ENCODE measurements around the gene KRTAP10-5.

The KRTAP10-5 gene

DNA sequence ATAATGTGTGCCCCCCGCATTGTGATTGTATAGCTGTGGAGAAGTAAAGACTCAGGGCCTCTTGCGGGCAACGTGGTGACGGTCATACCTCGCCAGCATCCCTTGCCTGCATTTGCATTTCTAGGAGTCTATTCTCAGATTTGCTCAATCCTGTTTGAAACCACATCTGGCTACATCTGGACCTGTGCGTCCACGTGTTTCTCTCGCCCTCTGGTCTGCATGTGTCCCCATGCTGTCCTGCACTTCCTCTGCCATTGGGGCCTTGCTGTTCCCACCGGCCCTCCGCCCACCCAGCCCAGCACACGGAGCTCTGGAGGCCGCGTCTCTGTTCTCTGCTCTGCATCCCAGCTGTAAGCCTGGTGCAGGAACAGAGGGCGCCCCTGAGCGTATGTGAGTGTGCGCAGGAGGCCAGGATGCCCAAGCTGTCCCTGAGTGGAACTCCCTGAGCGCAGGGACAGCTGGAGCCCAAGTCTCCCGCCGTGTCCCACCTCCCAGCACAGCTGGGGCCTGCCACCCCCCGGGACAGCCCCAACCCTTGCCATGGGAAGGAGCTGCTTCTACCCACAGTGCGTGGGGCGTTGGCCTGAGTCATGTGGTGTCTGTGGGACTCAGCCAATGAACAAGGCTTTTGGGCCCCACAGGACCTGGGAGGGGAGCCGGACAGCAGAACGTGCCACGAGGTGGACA lies 30.7 kb downstream of the KRTAP10-5 start:
- DNase-seq (ENCODE audit: low spot score): no peak

- DNase-seq (ENCODE audit: low spot score): no peak
Observed at GRCh38 chr21:44548922-44549321, 31.5 kb downstream of the KRTAP10-5 start.

DNA sequence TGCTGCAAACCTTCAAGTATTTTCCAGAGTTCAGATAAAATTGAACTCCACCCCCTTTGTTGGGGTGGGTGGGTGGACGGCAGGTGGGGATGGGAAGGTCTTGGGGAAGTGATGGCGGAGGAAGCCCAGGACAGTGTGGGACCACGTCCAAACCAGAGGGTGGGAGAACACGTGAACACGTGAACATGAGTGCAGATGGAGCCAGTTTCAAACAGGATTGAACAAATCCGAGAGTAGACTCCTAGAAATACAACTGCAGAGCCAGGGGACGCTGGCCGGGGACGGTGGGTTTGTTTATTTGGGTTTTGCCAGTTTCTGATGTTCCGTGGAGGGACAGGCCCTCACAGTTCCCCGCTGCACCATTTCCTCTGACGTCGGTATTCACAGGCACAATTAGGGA lies 32.0 kb downstream of the KRTAP10-5 start:
- no peak for DNase-seq (ENCODE audit: low spot score)

- no peak for DNase-seq (ENCODE audit: low spot score)
Observed at GRCh38 chr21:44547656-44548331, 32.6 kb downstream of the KRTAP10-5 start.

GRCh38 chr21:44544566-44544965 lies 35.8 kb downstream of the KRTAP10-5 start:
- no peak for DNase-seq (ENCODE audit: low spot score)

DNA sequence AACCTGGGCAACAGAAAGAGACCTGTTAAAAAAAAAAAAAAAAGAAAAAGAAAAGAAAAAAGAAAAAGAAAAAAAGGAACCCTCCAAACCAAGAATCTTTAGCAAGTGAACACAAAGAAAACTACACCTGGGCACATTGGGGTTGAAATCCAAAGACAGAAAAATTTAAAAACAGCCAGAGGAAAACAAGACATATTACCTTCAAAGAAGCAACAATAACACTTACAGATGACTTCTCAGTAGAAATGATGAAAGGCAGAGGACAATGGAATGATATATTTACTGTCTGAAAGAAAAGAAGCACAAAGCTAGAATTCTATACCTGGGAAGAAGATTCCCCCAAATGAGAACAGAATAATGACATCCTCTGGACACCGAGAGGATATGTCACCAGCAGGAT lies 37.7 kb downstream of the KRTAP10-5 start:
- no peak for DNase-seq (ENCODE audit: low spot score)

GRCh38 chr21:44540741-44541288 lies 39.6 kb downstream of the KRTAP10-5 start:
- DNase-seq (ENCODE audit: low spot score): no peak

GRCh38 chr21:44539991-44540666 lies 40.3 kb downstream of the KRTAP10-5 start, which contains the start of gene KRTAP10-1:
KRTAP10-1 (minus strand) TSS chr21:44540195; CDS start chr21:44540150, 45 bp downstream.
- DNase-seq (ENCODE audit: low spot score): no peak

- no peak for DNase-seq (ENCODE audit: low spot score)
Observed at GRCh38 chr21:44539046-44539445, 41.4 kb downstream of the KRTAP10-5 start.

GRCh38 chr21:44537930-44538911 lies 42.2 kb downstream of the KRTAP10-5 start:
- DNase-seq (ENCODE audit: low spot score): no peak

GRCh38 chr21:44535963-44536362 lies 44.4 kb downstream of the KRTAP10-5 start:
- no peak for DNase-seq (ENCODE audit: low spot score)

DNA sequence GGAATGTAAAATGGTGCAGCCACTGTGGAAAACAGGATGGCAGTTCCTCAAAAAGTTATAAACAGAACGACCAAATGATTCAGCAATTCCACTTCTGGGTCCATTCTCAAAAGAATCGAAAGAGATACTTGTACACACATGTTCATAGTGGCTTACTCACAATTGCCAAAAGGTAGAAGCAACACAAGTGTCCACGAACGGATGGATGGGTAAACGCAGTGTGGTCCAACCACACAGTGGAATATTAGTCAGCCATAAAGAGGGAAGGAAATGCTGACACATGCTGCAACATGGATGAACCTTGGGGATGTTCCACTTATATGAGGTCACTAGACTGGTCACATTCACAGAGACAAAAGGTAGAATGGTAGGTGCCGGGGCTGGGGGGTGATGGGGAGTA lies 45.7 kb downstream of the KRTAP10-5 start:
- no peak for DNase-seq (ENCODE audit: low spot score)

DNA sequence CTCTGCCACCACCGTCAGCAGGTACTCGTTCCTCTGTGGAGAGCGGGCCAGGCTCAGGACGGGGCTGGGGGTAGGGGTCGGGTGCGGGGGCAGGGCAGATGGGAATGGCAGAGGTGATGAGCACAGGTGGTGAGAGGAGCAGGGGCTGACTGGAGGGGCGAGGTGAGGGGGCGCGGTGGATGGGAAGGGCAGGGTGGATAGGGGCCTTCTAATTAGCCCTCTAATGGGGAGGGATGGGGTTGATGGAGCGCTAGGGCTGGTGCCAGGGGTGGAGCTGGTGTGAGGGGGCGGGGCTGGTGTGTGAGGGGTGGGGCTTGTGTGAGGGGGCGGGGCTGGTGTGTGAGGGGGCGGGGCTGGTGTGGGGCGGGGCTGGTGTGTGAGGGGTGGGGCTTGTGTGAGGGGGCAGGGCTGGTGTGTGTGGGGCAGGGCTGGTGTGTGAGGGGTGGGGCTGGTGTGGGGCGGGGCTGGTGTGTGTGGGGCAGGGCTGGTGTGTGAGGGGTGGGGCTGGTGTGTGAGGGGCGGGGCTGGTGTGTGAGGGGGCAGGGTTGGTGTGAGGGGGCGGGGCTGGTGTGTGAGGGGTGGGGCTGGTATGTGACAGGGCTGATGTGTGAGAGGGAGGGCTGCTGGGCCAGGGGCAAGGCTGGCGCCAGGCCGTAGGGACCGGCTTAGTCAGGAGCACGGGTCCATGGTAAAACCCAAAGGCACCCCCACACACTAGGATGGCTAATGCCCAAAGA lies 46.3 kb downstream of the KRTAP10-5 start:
- no peak for DNase-seq (ENCODE audit: low spot score)

DNA sequence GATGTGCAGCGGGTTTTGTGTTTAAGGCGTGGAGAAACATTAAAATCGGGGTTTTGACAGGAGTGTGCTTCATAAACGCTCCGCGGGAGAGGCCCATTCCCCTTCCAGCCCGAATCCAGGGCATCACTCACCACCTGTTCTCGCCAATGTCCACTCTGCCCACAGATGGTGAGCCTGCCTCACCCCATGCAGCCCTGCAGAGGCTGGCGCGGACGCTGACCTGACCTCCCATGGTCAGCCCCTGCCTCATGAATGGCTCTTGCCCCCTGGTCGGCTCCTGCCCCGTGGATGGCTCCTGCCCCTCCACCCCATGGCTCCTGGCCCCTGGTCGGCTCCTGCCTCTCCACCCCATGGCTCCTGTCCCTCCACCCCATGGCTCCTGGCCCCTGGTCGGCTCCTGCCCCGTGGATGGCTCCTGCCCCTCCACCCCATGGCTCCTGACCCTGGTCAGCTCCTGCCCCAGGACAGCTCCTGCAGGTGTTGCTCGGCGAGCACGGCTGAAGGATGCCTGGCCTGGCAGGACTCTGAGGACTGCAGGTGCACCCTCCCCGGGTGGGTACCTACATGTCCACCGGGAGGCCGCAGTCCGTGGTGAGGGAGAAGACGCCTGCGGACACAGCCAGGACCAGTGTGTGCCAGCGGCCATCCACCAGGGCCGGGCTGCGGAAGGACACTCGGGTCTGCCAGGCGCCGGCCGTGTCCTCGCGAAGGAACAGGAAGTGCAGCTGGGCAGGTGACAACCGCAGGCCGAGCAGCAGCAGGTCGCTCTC lies 47.1 kb downstream of the KRTAP10-5 start:
- DNase-seq (ENCODE audit: low spot score): no peak

DNA sequence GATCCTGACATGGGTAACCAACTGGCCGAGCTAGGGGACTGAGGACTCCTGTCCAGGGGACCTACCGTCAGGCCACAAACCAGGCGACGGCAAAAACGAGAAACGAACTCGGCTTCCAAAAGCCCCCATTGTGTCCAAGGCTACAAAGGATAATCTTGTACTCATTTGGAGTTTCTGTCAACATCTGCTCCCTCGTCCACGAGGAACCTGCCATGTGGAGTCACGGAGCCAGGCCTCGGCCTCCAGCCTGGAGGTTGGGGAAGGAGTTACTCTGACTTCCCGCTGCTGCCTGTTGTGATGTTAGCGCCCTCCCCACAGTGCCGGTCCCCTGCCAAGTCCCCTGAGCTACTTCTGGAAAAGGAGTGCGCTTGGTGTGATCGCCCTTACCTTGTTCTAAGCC lies 47.7 kb downstream of the KRTAP10-5 start:
- DNase-seq (ENCODE audit: low spot score): no peak

GRCh38 chr21:44531606-44532564 lies 48.5 kb downstream of the KRTAP10-5 start:
- no peak for DNase-seq (ENCODE audit: low spot score)

DNA sequence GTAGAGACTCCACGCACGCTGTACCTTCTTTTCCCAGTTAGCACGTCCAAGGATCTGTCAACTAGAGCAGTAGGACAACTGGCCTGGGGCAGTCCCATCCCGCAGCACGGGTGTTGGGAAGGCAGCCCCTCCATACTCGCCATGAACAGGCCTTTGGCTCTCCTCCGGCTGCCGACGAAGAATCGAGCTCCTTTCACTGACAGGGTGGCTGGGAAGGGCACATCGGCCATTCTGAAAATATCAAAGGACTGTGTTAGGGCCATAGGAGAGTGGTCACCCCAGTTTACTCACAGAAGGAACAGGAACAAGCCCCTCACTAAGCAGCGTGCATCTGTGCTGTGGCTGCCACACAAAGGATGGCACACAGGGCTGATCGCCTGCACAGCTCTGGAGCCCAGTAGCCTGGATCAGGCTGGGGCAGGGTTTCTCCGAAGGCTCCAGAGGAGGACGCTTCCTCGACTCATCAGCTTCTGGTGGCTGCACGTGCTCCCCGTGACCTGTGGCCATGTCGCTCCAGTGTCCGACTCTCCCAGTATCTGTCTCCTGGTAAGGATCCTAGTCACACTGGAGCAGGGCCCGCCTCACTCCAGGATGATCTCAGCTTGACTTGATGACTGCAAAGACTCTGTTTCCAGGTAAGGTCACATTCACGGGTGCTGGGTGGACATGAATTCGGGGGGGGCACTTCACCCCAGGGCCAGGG lies 49.4 kb downstream of the KRTAP10-5 start:
- no peak for DNase-seq (ENCODE audit: low spot score)

GRCh38 chr21:44530221-44530902 lies 50.0 kb downstream of the KRTAP10-5 start:
- DNase-seq (ENCODE audit: low spot score): no peak

All from cerebellar cortex (tissue), 1 donor.